NCI-H2196 (cell line): ENCODE data around the gene SYT13.

Experiments used
- DNase-seq: peaks from one replicate; lab custom pipeline; 2025; ENCODE audit not compliant: unreplicated experiment; lab: John Stamatoyannopoulos, UW

The SYT13 gene, protein sequence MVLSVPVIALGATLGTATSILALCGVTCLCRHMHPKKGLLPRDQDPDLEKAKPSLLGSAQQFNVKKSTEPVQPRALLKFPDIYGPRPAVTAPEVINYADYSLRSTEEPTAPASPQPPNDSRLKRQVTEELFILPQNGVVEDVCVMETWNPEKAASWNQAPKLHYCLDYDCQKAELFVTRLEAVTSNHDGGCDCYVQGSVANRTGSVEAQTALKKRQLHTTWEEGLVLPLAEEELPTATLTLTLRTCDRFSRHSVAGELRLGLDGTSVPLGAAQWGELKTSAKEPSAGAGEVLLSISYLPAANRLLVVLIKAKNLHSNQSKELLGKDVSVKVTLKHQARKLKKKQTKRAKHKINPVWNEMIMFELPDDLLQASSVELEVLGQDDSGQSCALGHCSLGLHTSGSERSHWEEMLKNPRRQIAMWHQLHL

GRCh38 chr11:45285930-45286632, at the start of gene SYT13:
SYT13 (minus strand) TSS chr11:45286341; CDS start chr11:45286207, 134 bp downstream.
- DNase-seq = peak; percentile 81

DNA sequence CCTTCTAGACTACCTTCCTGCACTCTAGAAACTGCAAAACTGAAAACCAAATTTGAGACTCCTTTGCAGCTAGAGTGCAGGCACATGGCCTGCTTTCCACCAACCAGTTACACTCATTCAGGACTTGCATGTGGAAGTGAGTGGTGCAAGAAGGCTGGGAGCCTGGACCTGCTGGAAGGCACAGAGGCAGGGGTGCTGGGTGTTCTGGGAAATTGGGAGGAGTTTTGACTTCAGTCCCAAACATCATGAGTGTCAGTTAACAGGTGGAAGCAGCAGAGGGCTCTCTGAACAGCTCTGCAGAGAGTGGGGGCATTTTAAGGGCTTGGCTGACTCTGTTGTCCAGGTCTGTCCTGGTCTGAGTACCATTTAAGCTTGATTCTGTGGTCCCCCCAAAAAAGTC, 49.3 kb upstream of the SYT13 start:
- no peak for DNase-seq

DNA sequence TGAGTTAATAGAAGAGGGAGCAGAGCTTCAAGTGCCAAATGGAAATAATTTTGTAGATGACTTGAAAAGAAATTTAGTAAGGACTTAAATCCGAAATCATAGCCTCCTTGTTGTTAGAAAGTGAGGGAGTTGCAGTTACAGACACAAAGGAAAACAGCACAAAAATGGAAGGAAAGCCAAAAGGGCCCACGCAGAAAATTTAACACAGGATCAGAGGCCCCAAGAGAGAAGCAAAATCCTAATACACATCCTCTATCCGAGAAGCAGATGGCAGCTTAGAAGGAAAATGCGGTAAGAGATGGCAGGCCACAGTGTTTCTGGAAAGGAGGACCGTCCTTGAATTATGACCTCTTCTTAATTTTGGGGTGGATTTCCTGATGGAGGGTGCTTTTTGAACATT, 48.7 kb upstream of the SYT13 start:
- DNase-seq = no peak

GRCh38 chr11:45334410-45334809, 48.3 kb upstream of the SYT13 start:
- DNase-seq = no peak

GRCh38 chr11:45333001-45333971, 47.1 kb upstream of the SYT13 start:
- DNase-seq = no peak

- DNase-seq = peak; percentile 64
Measured at GRCh38 chr11:45332276-45332934, 46.3 kb upstream of the SYT13 start.

DNA sequence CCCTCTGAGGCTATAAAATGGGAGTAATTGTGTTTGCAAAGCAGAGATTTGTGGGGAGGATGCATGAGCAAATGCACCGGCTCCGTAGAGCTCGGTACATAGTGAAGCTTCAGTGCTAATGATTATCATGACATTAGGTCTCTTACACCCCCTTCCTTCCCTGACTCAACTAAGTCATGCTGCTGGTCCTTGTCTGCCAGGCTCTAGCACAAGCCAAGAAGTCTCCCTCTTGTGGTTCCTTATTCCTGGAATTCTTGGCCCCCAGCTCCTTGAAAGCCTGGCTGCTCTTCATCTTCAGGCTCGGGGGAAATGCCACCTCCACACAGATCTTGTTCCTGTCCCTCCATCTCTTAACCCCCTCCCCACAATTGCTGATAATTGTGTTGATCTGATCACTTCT, 45.7 kb upstream of the SYT13 start:
- DNase-seq = no peak

- DNase-seq = no peak
Measured at GRCh38 chr11:45328726-45329125, 42.6 kb upstream of the SYT13 start.

GRCh38 chr11:45324459-45324858, 38.3 kb upstream of the SYT13 start:
- DNase-seq = no peak

DNA sequence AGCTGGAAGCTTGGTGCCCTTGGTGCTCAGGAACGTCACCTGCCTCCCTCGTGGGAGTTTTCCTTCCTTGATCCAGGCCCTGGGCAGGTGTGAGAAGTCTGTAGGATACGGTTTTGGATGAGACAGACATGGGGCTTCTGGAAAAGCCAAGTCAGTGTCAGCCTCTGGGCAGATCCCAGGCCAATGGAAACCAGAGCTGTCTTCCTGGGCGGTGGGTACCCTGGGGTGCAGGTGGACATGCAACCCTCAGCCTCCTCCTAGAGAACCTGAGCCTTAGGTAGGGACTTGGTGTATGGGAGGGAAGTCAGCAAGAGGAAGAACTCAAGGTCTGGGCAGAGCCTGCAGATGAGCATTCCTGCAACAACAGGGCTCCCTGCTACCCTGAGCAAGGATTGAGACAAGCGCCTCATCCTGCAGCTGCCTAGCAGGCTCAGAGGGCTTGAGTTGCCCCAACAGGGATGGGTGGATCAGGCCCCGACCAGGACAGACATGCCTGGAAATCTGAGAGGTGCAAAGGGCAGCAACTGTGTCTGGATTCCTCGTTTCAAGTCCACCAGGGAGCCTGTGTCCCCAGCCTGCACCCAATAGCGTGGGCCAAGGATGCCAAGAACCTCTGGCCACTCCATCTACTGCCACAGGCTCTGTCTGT, 37.6 kb upstream of the SYT13 start:
- no peak for DNase-seq

DNA sequence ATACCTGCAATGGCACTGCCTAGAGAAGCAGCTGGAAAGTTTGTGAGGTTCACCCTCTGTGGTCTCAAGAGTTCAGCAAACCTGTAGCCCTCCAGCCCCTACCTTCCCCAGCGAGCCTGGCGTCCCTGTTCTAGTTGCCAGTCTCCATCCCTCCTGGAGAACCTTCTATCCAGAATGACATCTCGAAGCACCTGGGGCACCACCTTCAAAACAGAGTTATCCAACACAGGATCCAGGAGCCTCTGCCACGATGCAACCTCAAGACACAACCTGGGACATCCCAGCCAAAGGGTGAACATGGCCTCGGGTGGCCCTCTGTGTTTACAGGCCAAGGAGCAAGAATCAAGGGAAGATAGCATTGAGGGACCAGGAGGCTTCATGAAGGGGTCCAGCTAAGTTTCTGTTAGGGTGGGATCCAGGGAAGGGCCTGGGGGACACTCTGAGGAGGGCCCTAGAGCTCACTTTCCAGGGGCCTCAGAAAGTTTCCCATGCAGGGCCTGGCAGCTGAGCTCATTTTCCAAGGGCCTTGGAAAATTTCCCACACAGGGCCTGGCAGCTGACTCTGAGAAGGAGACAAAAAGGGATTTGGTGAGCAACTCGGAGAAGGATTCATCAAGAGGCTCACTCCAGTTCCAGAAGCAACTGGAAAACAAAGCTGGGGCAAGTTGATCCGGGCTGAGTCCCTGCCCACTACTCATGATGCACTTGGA, 36.9 kb upstream of the SYT13 start:
- DNase-seq = no peak

GRCh38 chr11:45322111-45322705, 36.1 kb upstream of the SYT13 start:
- DNase-seq = no peak

- DNase-seq = no peak
Measured at GRCh38 chr11:45321669-45322068, 35.5 kb upstream of the SYT13 start.

DNA sequence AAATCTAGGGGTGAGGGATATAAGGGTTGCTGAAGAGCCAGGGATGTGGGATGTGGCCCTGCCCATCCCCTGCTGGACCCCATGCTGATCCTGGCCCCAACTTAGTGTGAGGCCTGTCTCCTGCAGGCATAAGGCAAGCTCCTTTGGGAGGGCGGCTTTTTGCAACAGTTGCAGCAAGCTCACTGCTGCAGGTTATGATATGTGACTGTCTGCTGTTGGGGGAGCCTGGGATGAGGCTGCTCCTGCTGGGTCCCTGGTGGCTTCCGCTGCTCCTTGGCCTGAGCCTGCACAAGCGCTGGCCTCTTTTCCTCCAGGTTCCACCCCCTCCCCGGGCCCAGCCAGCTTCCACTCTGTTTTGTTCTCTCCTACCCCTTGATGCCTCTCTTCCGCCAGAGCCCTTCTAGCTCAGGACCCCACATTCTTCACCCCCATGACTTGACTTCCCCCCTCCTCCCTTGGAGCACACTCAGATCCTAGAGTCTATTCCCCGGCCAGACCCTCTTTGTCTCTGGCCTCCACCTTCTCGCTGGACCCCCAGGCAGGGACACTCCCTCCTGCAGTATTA, 35.0 kb upstream of the SYT13 start:
- no peak for DNase-seq

DNA sequence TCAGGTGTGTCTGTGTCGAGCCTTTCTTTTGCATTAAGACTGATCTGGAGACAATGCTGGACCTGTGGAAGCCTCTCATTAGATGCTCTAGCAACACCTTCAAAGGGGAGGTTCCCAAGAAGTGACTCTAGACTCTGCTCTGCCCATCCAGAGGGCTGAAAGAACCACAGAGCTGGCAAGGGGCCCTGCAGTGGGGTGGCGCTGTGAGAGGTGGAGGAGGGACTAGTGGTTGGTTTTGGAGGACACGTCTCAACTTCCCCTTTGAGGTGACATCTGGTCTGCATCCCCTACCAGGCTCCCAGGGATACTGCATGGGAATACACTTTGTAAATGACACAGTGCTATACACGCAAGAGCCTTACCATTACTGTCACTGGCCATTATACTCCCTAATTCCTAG, 34.2 kb upstream of the SYT13 start:
- no peak for DNase-seq

DNA sequence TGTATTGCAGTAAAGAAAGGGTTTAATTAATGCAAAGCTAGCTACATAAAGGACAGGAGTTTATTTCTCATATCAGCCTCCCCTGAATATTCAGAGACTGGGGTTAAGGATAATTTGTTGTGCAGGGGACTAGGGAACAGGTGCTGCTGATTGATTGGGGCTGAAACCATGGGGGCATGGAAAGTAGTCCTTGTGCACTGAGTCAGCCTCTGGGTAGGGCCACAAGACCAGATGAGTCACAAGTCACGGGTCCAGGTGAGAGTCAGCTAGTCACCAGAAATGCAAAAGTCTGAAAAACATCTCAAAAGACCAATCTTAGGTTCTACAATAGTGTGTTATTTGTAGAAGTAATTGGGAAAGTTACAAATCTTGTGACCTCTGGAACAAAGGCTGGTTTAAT, 32.9 kb upstream of the SYT13 start:
- DNase-seq = no peak

DNA sequence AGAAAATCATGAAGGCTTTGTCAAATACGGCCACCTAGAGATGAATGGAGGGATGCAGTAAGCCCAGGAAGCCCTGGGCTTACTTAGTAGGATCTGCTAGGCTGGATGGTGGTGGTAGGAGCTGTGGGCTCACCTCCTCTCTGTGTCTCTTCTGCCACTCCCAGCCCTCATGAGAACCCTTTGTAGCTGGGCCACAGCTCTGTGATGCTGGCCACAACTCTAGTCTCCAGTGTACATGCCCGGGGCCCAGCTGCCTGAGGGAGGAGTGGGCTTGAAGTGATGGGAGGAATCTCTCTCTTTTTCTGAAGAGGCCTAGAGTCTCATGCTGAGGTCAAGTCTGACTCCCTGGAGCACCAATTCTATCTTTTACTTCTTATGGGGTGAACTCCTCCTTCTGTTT, 32.4 kb upstream of the SYT13 start:
- DNase-seq = no peak

- no peak for DNase-seq
Measured at GRCh38 chr11:45316258-45316657, 30.1 kb upstream of the SYT13 start.

DNA sequence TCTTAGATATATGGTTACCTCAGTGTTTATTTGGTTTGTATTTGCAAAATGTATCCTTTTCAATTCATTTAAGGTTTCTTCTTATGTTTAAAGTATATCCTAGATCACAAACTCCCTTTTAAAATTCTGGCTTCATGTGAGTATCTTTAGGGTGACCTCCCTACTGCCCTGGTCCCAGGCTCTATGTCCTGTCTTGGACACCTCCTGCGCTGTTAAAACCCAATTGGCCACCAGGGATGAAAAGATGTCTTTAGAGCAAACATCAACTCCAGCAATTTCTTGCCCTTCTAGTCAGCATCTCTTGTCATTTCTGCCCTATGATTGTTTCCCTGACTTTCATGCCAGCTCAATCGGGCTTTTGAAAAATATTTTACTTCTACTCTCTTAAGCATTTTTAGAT, 28.8 kb upstream of the SYT13 start:
- no peak for DNase-seq
